GM18909 (cell line): ENCODE results near the gene PRPSAP2.
"Not testable (repeated sequence)": the region's sequence is repeated elsewhere in the genome, so short reads cannot be mapped to it uniquely, and the experiment has no call there.

Experiments
- ATAC-seq: cut with Tn5 transposase; IDR thresholded peaks from one replicate; pipeline ENCODE4 v1.9.1; 2021; ENCODE audit warnings: mild to moderate bottlenecking; ENCODE audit not compliant: unreplicated experiment, poor library complexity

PRPSAP2 gene

GRCh38 chr17:18933102-18934058 is 75.4 kb downstream of the PRPSAP2 start:
- ATAC-seq = no peak

- ATAC-seq = no peak
Observed at GRCh38 chr17:18937981-18938691, 80.2 kb downstream of the PRPSAP2 start.

GRCh38 chr17:18938692-18939023 is 80.7 kb downstream of the PRPSAP2 start:
- ATAC-seq = no peak

DNA sequence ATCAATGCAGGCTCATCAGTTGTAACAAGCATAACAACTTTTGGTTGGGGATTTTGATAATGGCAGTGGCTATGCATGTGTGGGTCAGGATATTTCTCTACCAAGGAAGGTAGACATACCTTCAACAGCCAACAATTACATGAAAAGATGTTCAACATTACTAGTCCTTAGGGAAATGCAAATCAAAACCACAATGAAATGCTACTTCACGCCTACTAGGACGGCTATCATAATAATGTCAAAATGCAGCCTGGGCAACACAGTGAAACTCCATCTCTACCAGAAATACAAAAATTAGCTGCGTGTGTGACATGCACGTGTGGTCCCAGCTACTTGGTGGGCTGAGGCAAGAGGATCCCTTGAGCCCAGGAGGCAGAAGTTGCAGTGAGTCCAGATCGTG is 86.7 kb downstream of the PRPSAP2 start:
- ATAC-seq = no peak

GRCh38 chr17:18946536-18946935 is 88.6 kb downstream of the PRPSAP2 start:
- ATAC-seq = no peak

DNA sequence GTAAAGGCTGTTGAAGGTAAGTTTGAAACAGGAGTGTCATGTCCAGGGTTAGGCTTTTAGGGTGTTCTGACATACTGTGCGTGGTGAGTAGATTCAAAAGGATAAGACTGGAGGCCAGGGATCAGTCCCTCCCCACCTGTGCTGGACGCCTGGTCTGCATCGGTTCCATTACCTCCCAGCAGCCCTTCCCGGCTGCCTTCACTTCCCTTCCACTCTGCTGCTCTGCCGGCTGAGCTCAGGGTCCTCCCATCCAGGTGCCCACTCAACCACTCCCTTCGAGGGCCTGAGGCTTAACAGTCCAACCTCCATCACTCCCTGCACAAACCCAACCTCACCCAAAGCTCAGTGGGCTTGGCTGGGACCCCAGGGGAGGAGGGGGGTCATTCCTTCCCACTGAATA is 89.9 kb downstream of the PRPSAP2 start:
- ATAC-seq = no peak

- ATAC-seq = no peak
Observed at GRCh38 chr17:18948476-18949006, 90.6 kb downstream of the PRPSAP2 start.

GRCh38 chr17:18949566-18949965 is 91.6 kb downstream of the PRPSAP2 start:
- no peak for ATAC-seq

GRCh38 chr17:18950346-18950745 is 92.4 kb downstream of the PRPSAP2 start:
- no peak for ATAC-seq

- ATAC-seq = no peak
Observed at GRCh38 chr17:18950944-18951905, 93.3 kb downstream of the PRPSAP2 start.

DNA sequence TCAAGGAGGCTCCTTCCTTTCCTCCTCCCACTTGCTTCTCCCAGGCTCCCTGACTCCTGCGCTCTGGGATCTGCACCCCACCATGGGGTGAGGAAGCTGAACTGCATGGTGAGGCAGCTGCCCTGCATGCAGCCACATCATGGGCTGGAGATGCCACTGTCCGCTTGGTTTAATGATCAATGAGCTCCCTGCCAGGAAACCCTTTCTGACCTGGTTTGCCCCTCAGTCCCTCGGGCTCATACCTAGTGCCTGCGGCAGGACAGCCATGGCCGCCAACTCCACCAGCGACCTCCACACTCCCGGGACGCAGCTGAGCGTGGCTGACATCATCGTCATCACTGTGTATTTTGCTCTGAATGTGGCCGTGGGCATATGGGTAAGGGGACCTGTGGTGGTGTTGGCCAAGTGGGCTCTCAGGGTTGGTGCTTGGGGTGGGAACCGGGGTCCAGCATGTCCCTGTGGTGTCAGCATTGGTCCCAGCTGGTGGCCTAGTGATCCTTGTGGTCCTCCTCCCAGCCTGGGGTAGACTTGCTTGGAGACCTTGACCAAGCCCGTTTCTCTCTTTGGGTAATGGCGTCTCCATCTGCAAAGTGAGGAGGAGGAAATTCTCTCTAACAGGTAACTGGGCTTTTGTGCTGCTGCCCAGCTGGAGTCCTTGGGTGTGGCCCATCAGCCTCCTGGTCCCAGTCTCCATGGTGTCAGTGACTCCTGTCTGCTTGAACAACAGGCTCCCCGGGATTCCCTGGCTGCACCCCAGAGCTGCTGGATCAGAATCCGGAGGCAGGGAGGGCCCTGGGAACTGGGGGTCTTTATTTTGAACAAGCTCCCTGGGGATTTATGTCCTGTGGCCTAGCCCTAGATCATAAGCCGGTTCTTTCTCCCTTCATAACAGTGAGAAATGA is 94.3 kb downstream of the PRPSAP2 start, which contains the start of gene SLC5A10:
Gene SLC5A10, plus strand, starts transcription at position 225 of the 902 bp plus-strand sequence. Its CDS starts 41 bp downstream, at position 266.
- no peak for ATAC-seq

- ATAC-seq = no peak
Observed at GRCh38 chr17:18953231-18953728, 95.3 kb downstream of the PRPSAP2 start.

- no peak for ATAC-seq
Observed at GRCh38 chr17:18954321-18954720, 96.4 kb downstream of the PRPSAP2 start.

DNA sequence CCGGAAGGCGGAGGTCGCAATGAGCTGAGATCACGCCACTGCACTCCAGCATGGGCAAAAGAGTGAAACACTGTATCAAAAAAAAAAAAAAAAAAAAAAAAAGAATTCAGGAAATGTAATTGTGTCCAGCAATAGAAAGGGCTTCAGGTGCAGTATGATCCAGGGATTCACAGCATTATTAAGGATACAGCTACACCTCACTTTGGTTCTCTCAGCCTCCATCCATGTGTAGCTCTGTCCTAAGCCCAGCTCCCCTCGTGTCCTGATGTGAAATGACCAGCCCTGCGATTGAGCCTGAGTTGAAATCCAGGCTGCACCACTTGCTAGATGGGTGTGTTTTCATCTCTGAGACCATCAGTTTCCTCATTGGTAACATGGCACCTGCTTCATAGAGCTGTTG is 97.1 kb downstream of the PRPSAP2 start:
- no peak for ATAC-seq

DNA sequence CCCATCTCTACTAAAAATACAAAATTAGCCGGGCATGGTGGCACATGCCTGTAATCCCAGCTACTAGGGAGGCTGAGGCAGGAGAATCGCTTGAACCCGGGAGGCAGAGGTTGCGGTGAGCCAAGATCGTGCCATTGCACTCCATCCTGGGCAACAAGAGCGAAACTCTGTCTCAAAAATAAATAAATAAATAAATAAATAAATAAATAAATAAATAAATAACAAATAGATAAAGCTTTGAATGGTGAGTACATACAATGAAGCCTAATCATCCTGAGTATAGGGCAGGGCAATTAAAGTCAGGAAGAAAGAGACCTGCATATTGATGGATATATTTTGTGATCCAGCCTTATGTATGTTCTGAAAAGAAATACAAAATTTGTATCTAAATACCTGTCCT is 98.1 kb downstream of the PRPSAP2 start:
- ATAC-seq = not testable (repeated sequence)

GRCh38 chr17:18956581-18956980 is 98.7 kb downstream of the PRPSAP2 start:
- ATAC-seq = no peak

- no peak for ATAC-seq
Observed at GRCh38 chr17:18957831-18958230, 99.9 kb downstream of the PRPSAP2 start.

DNA sequence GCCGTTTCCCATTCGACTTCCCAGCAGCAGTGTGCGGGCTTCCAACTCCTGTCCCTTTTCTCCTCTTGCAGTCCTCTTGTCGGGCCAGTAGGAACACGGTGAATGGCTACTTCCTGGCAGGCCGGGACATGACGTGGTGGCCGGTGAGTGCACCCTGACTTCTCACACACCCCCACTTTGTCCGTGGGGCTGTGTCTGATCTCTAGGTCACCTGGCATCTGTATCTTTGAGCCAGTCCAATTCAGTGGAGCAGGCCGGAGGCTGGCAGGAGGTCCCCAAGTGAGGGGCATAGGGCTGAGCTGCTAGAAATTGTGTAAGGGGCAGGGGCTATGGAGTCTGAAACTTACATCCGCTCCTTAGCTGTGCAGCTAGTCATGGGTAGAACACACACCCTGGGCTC is 100.7 kb downstream of the PRPSAP2 start:
- ATAC-seq = no peak
